Endothelial cell of umbilical vein (primary cell): Measurements from ENCODE around the gene TAF5L. TPM values are rescaled to one million over a fixed set of nuclear protein-coding genes. Genes with fewer than 3 reads are reported as not detected.

Experiments used
- BruUV-seq: library from RNA; stranded (reverse); fragments of 400-500 nt; replicated peaks from 2 replicates; lab custom pipeline; 2021; lab: Mats Ljungman, UMichigan
- CTCF ChIA-PET: fragments of 300-600, 350-600 bp; sonication (Branson Sonifier 250); formaldehyde crosslinking; loops from one replicate; lab custom pipeline; 2021; ENCODE audit warnings: antibody characterized with exemption, inconsistent platforms; lab: Charles Lee
- POLR2A ChIA-PET: fragments of 300-600, 350-600 bp; sonication (Branson Sonifier 250); formaldehyde crosslinking; loops from one replicate; lab custom pipeline; 2021; ENCODE audit warnings: antibody characterized with exemption, inconsistent platforms; lab: Charles Lee
- DNase-seq: peaks from one replicate; pipeline ENCODE4 v3.0.0-alpha.2; 2011; ENCODE audit warnings: low read depth, low spot score
- FAIRE-seq: peaks from 2 replicates; lab custom pipeline; 2011; peaks lifted over from hg19 to GRCh38; lab: Jason Lieb, UNC
- H2AFZ ChIP-seq: 2 replicates; pipeline ENCODE4 v1.6.0; 2012; ENCODE audit warnings: low read depth, low read length, control low read depth, inconsistent platforms
- H3K27ac ChIP-seq: 2 replicates; pipeline ENCODE4 v1.5.1; 2011; ENCODE audit warnings: low read depth, mild to moderate bottlenecking, control low read depth, low read length, moderate library complexity; ENCODE audit not compliant: insufficient read depth
- H3K27me3 ChIP-seq, 2 experiments: 2 replicates each; pipeline versions ENCODE4 v1.6.0 to v1.6.1; 2011; ENCODE audit warnings: low read length in 2 of 2, mixed read lengths in 1 of 2; ENCODE audit not compliant: control insufficient read depth in 2 of 2, insufficient read depth in 2 of 2
- H3K36me3 ChIP-seq, 2 experiments: 2 replicates in 1 of 2; 3 replicates in 1 of 2; pipeline ENCODE4 v1.5.1; 2011; ENCODE audit warnings: low read length in 2 of 2, mild to moderate bottlenecking in 1 of 2, moderate library complexity in 1 of 2; ENCODE audit not compliant: control insufficient read depth in 2 of 2, insufficient read depth in 2 of 2; ENCODE audit errors: extremely low read depth in 1 of 2
- H3K4me1 ChIP-seq: 3 replicates; pipeline ENCODE4 v1.5.1; 2011; ENCODE audit warnings: mild to moderate bottlenecking, low read length; ENCODE audit not compliant: control insufficient read depth, insufficient read depth; ENCODE audit errors: extremely low read depth
- H3K4me2 ChIP-seq: 2 replicates; pipeline ENCODE4 v1.6.1; 2011; ENCODE audit warnings: low read length, control low read depth, mixed read lengths; ENCODE audit not compliant: insufficient read depth
- H3K4me3 ChIP-seq, 3 experiments: fragments of 200-600 bp in 1 of 3; sonication (generic), shearing (Covaris generic) in 1 of 3; replicated peaks in 1 of 3; 2 replicates each; pipeline ENCODE4 v1.5.1; 2011 to 2016; ENCODE audit warnings: control low read depth in 3 of 3, low read length in 3 of 3, mild to moderate bottlenecking in 2 of 3, inconsistent platforms in 1 of 3, low read depth in 1 of 3, moderate library complexity in 1 of 3; ENCODE audit not compliant: insufficient read depth in 1 of 3
- H3K79me2 ChIP-seq: 2 replicates; pipeline ENCODE4 v1.6.0; 2012; ENCODE audit warnings: low read length, inconsistent platforms; ENCODE audit not compliant: control insufficient read depth, insufficient read depth
- H3K9ac ChIP-seq: replicated peaks from 2 replicates; pipeline ENCODE3; 2011; ENCODE audit warnings: low read length, control low read depth; ENCODE audit not compliant: insufficient read depth; ENCODE audit errors: extremely low read depth
- H3K9me1 ChIP-seq: replicated peaks from 3 replicates; pipeline ENCODE4 v1.6.0; 2011; ENCODE audit warnings: mild to moderate bottlenecking, low read length; ENCODE audit not compliant: control insufficient read depth, insufficient read depth; ENCODE audit errors: extremely low read depth
- H3K9me3 ChIP-seq: replicated peaks from 2 replicates; pipeline ENCODE4 v1.5.1; 2012; ENCODE audit warnings: low read length, inconsistent platforms; ENCODE audit not compliant: control insufficient read depth, insufficient read depth
- H4K20me1 ChIP-seq: replicated peaks from 2 replicates; pipeline ENCODE3; 2011; ENCODE audit warnings: mild to moderate bottlenecking, low read length; ENCODE audit not compliant: control insufficient read depth, insufficient read depth; ENCODE audit errors: extremely low read depth
- CTCF ChIP-seq, 2 donors: IDR thresholded peaks; 1 replicate in 1 of 2; 2 replicates in 1 of 2; pipeline ENCODE4 v1.5.1; 2011; ENCODE audit warnings: low read length in 2 of 2, mild to moderate bottlenecking in 2 of 2, moderate library complexity in 2 of 2, control low read depth in 1 of 2, inconsistent platforms in 1 of 2, low read depth in 1 of 2; ENCODE audit not compliant: insufficient read depth in 1 of 2; ENCODE audit errors: extremely low read depth in 1 of 2
- EZH2 ChIP-seq: IDR thresholded peaks from 2 replicates; pipeline ENCODE4 v1.6.1; 2012; ENCODE audit warnings: borderline replicate concordance, low read depth, mild to moderate bottlenecking, moderate library complexity, low read length, inconsistent platforms; ENCODE audit not compliant: severe bottlenecking
- FOS ChIP-seq: IDR thresholded peaks from 2 replicates; pipeline ENCODE4 v1.6.1; 2011; ENCODE audit warnings: mild to moderate bottlenecking, low read length, moderate library complexity, borderline replicate concordance; ENCODE audit not compliant: insufficient read depth
- GATA2 ChIP-seq: IDR thresholded peaks from 2 replicates; pipeline ENCODE4 v1.7.0; 2011; ENCODE audit warnings: low read depth, mild to moderate bottlenecking, moderate library complexity, mixed read lengths, low read length; ENCODE audit not compliant: insufficient read length, insufficient read depth
- JUN ChIP-seq: IDR thresholded peaks from 2 replicates; pipeline ENCODE4 v1.6.1; 2011; ENCODE audit warnings: borderline replicate concordance, low read depth; ENCODE audit not compliant: insufficient read length, insufficient read depth
- MAX ChIP-seq: IDR thresholded peaks from 2 replicates; pipeline ENCODE4 v1.6.1; 2011; ENCODE audit not compliant: insufficient read depth, insufficient read length
- MYC ChIP-seq: IDR thresholded peaks from one replicate; pipeline ENCODE4 v1.6.1; 2011; ENCODE audit warnings: mild to moderate bottlenecking, low read depth, low read length
- POLR2A ChIP-seq: IDR thresholded peaks from 2 replicates; pipeline ENCODE4 v1.6.1; 2012; ENCODE audit warnings: low read depth, mild to moderate bottlenecking, control low read depth, low read length
- POLR2AphosphoS5 ChIP-seq: IDR thresholded peaks from 2 replicates; pipeline ENCODE4 v1.6.1; 2012; ENCODE audit warnings: low read depth, mild to moderate bottlenecking, control low read depth, low read length, moderate library complexity; ENCODE audit not compliant: insufficient read depth
- dilution Hi-C: fragments of 300-500 bp; cut with MboI; formaldehyde crosslinking; loops from one replicate; pipeline ENCODE4 v1.15.0; 2019; ENCODE audit warnings: low sequenced_read_pairs; ENCODE audit not compliant: extremely low pct_ligation_motif_present
- intact Hi-C: fragments of 100-400 bp; cut with micrococcal nuclease; formaldehyde crosslinking; loops from one replicate; pipeline ENCODE4 v1.10.0; 2022
- polyA plus RNA-seq, 4 experiments: library from polyadenylated mRNA; depleted of rRNA in 3 of 4; stranded (reverse) in 3 of 4; unstranded in 1 of 4; fragments of >200 nt; gene quantifications; 2 replicates each; pipeline versions ENCODE4 v1.2.1 to v1.2.3, GENCODE V29; 2011 to 2012; ENCODE audit warnings: missing spikeins in 1 of 4
- total RNA-seq: library from RNA; stranded (reverse); gene quantifications from 2 replicates; pipeline ENCODE4 v1.2.3, GENCODE V29; 2021

TAF5L gene
- total and polyA plus RNA-seq, 2 donors (not counting 3 experiments of a cell fraction or from before 2014, with no cell fraction given): 21.1 to 24.8 TPM

GRCh38 chr1:229547542-229547941, 78.4 kb downstream of the TAF5L start:
- dilution Hi-C loops (no loop called here), intact Hi-C loops (no loop called here)
- Histone ChIP-seq H3K27me3 (no peaks in the 10 kb centered on the region), H3K4me2 (no peak overlapping the region), H4K20me1 (no peaks in the 10 kb centered on the region), H2AFZ (no peak overlapping the region), H3K79me2 (peaks cover 17% of the 10 kb centered on the region), H3K4me3 (no peak overlapping the region), H3K4me1 (no peaks in the 10 kb centered on the region), H3K9ac (no peak overlapping the region), H3K9me1 (no peaks in the 10 kb centered on the region), H3K27ac (no peak overlapping the region), H3K9me3 (no peaks in the 10 kb centered on the region), H3K36me3 (peaks cover 3 to 6% of the 10 kb centered on the region in 2 experiments)
- DNase-seq: no peak
- no peak for FAIRE-seq
- ChIA-PET POLR2A (no interaction called here), CTCF (interaction anchor here (1.2 kb wide), 1 partner anchor 11 kb away, joined by 4 read pairs; the partner anchor contains the start of gene ABCB10)
- TF ChIP-seq POLR2AphosphoS5 (no peak), GATA2 (no peak)
- no TSS peak for BruUV-seq

GRCh38 chr1:229544587-229544986, 81.3 kb downstream of the TAF5L start:
- CTCF ChIA-PET: no interaction called here
- no peaks in the 10 kb centered on the region for H3K27me3 ChIP-seq
- H3K9me1 ChIP-seq: no peaks in the 10 kb centered on the region
- DNase-seq: no peak
- no peak overlapping the region for H3K4me3 ChIP-seq
- no peaks in the 10 kb centered on the region for H3K4me1 ChIP-seq
- dilution Hi-C loops: no loop called here
- TF ChIP-seq MAX: no peak
- TF ChIP-seq EZH2: no peak
- TF ChIP-seq POLR2AphosphoS5: no peak
- no peak for TF ChIP-seq POLR2A
- no peak for TF ChIP-seq JUN
- TF ChIP-seq CTCF (IDR thresholded peaks at IDR 0.05; ENCODE audit: extremely low read depth in 1 of 2, insufficient read depth in 1 of 2, low read depth in 1 of 2, low read length in 2 of 2): no peak
- no peak for TF ChIP-seq FOS
- no peak for TF ChIP-seq GATA2
- no peak for TF ChIP-seq MYC
- no peak overlapping the region for H2AFZ ChIP-seq
- no peaks in the 10 kb centered on the region for H4K20me1 ChIP-seq
- H3K27ac ChIP-seq: no peak overlapping the region
- no peak overlapping the region for H3K4me2 ChIP-seq
- peaks cover 7 to 9% of the 10 kb centered on the region in 2 experiments for H3K36me3 ChIP-seq
- no peak for FAIRE-seq
- POLR2A ChIA-PET: no interaction called here
- intact Hi-C loops: no loop called here
- no peaks in the 10 kb centered on the region for H3K9me3 ChIP-seq
- BruUV-seq: no TSS peak
- no peaks in the 10 kb centered on the region for H3K79me2 ChIP-seq
- H3K9ac ChIP-seq: no peak overlapping the region
